ENCODE measurements around the gene RAB7A.
"Not testable (repeated sequence)": the region's sequence is repeated elsewhere in the genome, so short reads cannot be mapped to it uniquely, and the experiment has no call there.

RAB7A gene

GRCh38 chr3:128824132-128824850, 98.3 kb downstream of the RAB7A start:
- no peak for DNase-seq

GRCh38 chr3:128825117-128825725, 99.2 kb downstream of the RAB7A start:
- DNase-seq, result no peak

DNA sequence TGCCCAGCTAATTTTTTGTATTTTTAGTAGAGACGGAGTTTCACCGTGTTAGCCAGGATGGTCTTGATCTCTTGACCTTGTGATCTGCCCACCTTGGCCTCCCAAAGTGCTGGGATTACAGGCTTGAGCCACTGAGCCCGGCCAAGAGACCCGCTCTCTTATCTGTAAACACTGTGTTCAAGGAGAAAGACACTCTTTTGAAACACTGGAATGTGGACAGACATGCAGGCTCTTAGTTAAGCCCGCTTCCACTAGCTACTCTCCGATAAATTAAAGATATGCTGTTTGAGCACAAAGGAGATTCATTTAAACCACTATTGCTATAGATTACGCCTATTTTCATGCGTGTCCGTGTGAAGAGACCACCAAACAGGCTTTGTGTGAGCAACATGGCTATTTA, 103.1 kb downstream of the RAB7A start:
- not testable (repeated sequence) for DNase-seq

DNA sequence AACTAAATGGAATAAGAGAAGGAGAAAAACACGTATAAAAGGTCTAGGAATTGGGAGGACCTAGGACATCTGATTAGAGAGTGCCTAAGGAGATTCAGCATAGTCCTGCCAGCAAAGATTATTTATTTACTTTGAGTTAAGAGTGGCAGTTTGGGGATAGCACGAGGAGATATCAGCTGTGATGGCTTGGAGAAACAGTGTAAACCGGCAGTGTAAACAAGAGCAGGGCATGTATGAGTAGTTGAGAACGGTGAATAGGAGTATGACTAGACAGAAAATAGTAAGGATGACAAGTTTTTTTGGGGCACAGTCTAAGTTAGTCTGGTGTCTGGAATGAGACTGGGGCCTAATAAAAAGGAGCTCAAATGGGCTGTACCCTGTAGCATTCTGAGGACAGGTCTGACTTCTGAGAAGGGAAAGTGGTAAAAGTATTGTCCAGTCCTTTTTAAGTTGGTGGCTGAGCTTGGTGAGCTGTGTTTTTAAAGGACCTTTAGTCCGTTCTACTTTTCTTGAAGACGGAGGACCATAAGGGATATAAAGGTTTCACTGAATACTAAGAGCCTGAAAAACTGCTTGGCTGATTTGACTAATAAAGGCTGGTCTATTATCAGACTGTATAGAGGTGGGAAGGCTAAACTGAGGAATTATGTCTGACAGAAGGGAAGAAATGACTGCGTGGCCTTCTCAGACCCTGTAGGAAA, 104.1 kb downstream of the RAB7A start:
- DNase-seq, result not testable (repeated sequence)

- DNase-seq, result not testable (repeated sequence)
Measured at GRCh38 chr3:128830762-128831161, 104.8 kb downstream of the RAB7A start.

GRCh38 chr3:128832979-128833378, 107.0 kb downstream of the RAB7A start:
- DNase-seq, result not testable (repeated sequence)

- no peak for DNase-seq
Measured at GRCh38 chr3:128835096-128835495, 109.1 kb downstream of the RAB7A start.

DNA sequence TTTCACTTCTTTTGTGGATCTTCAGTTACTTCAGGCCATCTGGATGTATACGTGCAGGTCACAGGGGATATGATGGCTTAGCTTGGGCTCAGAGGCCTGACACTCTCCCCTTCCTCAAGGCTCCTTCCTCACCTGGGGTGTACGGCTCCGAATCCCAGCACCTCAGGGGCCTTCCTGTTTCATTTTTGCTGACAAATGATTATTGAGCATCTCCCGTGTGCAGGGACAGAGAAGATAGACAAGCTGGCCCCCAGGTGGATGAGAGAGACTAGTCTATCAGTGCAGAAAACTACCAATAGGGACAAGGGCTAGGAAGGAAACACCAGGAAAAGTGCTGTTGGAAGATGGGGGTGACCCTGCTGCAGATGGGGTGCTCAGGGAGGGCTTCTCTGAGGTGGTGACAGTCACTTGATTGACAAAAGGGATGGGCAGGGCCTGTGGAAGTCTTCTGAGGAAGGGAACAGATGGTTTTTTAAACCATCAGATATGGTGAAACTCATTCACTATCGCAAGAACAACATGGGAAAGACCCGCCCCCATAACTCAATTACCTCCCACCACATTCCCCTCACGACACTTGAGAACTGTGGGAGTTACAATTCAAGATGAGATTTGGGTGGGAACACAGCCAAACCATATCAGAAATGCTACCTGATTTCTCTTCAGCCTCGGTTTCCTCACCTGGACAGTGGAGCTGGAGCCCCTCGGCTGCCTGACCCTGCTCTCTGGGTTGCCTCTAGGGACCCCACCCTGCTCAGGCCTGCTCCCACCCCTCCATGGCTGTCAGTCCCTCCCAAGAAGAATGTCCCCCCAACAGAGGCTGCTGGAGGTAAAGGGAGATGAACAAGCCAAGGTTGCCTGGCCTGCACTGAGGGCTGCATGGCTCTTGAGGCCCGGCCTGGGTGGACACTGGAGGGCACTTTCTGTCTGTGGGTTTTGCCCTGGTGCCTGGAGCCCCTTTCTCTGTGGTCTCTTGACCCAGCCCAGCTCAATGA, 116.2 kb downstream of the RAB7A start:
- no peak for DNase-seq

DNA sequence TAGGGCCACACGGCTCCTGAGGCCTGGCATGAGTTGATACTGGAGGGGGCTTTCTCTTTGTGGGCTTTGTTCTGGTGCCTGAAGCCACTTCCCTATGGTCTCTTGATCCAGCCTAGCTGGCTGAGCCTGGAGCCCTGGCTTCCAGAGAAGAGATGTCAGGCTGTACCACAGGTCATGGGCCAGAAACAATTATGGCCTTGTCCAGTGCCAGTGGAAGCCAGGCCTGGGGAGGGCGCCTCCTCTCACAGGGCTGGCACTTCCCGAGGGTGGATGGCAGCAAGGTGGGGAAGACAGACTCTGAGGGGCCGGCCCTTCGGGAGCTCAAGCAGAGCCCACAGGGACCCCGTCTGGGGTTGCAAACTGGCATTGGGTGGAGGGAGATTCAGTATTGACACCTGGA, 118.5 kb downstream of the RAB7A start:
- no peak for DNase-seq

DNA sequence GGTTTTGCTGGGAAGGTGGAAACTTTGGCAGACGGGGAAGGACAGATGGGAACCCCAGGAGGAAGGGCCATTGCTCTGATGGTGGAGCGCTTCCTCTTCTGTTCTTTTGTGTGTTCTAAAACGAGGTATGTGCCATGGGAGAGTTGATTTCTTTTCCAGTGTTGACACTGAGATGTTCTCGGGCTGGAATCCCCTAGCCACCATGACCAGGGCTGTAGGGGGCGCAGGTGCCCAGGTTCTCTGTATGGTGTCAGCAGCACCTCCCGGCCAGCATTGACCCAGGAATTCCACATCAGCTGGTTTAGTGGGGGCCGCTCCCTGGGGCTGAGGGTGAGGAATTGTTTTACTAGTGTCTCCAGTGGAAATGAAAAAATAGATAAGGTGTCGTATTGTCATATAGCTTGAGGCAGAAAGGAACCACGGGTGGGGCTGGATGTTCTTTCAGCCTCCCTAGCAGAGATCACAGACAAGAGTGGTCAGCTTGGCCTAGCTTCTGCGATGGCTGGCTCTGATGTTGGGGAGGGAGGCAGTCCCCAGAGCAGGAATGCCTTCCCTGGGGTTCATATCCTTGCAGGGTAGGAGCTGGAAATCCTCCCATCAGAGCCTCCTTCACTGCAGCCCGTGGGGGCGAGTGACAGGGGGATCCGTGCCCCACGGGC, 119.3 kb downstream of the RAB7A start:
- no peak for DNase-seq

DNA sequence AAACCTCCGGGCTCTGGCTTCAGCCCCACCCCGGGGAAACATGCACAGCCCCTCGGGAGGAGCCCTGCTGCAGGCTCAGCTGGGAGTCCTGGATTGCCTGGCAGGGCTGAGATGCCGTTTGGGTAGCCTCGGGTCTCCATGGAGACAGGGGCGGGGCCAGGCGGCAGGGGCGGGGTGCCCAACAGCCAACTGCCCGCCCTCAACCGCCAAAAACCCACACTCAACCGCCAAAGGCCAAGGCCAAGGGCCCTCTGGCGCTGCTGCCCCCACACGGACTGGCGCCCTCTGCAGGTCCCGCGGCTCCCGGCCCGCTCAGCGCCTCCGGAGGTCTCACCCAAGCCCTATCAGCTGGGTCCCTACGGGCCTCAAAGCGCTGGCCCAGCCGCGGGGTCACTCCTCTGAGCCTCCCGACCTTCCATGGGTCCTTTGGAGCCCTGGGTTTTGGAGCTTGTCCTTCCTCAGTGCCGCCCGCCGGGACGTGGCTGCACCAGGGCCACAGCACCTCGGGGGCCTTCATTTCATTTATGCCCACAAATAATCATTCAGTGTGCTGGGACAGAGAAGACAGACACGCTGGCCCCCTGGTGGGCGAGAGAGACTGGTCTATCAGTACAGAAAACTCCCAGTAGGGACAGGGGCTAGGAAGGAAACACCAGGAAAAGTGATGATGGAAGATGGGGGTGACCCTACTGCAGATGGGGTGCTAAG, 119.9 kb downstream of the RAB7A start:
- peak; percentile 69 for DNase-seq

- DNase-seq, result no peak
Measured at GRCh38 chr3:128846486-128846891, 120.5 kb downstream of the RAB7A start.

DNA sequence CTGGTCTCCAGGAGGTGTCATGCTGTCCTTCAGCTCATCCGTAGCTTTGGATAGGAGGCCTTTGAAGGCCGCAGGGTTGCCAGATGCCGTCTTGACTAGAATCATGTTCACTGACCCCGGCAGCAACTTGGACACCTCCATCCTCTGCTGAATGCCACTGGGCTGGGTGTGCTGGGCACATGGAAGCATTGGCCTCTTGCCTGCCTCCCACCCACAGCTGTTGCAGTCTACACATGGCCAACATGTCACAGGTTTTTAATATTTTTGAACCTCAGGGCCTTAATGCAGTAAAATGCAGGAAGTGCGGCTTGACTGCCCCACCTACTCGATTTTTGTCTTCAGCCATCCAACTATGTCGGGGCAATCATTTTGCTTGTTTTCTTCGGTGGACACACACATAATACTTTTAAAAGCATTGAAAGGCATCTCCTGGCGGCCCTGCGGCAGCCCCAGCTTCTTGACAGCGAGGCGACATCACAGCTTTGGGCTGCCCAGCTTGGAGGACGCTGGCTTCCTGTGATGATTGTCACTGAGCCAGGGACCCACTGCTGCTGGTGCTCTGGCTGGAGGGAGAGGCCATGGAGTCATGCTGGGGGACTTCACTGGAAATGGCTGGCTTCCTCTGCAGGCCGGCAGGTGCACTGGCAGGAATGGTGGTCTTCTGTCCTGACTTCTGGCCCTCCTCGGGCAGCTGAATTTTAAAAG, 121.8 kb downstream of the RAB7A start:
- DNase-seq, result no peak

DNA sequence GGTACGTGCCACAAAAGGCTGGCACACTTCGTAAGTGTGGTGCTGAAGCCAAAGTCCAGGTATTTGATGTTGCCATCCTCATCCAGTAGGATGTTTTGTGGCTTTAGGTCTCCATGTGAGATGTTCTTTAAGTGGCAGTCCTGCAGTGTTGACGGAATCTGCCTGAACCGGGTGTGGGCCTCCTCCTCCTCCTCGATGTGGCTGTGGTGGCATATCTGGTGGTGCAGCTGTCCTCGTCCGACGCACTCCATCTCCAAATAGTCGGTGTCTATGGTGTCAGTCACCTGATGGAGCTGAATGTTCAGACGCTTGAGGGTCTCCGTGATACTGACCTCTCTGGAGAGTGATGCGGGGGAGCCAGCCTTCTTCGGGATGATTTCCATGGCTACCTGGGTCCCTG, 123.0 kb downstream of the RAB7A start:
- DNase-seq, result no peak

- DNase-seq, result no peak
Measured at GRCh38 chr3:128849911-128850455, 124.0 kb downstream of the RAB7A start.

DNA sequence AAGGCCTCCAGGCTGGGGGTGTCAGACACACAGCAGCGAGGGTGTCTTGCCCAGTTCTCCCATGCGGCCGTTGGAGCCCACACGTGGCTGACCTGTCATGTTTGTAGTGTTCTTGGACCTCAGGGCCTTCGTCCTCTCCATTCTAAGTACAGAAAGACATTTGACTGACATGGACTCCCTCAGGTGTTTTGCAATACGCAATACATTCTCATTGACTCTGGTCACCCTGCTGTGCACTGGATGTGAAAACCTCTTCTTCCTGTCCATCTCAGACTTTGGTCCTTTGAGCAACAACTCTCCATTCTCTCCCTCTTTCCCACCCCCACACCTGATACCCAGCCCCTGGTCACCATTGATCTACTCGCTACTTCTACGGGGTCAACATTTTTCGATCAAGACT, 124.6 kb downstream of the RAB7A start:
- DNase-seq, result no peak

DNA sequence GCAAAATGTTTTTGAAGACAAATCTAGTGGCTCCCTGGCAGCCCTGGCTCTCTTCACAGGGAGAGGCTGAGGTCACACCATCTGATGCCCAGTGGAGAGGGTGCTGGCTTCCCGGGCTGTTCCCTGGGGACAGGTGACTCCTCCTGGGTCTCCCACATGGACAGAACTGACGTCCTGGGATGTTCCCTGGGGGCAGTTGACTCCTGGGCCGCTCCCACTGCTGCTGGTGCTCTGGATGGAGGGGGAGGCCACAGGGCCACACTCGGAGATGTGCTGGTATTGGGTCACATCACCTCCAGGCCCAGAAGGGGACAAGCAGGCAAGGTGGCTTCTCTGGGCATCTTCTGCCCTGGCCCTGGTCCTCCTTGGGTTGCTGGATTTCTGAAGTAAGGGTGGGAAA, 125.6 kb downstream of the RAB7A start:
- no peak for DNase-seq

DNA sequence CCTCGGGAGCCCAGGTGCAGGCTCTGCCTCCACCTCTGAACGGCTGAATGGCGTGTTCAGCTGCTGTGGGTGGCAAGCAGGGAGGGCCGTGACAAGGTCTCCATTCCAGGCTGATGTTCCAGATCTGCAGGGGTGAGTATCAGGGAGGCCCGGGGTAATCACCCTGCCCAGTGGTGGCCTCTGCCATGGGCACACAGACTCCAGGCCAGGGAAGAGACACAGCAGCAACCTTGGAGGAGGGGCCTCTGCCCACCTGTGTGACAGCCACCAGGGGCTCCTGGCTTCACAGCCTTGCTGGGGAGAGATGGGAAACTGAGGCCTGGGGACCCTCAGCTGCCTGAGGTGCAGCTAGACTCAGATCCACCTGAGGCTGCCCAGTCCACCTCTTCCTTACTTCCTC, 127.8 kb downstream of the RAB7A start:
- no peak for DNase-seq

DNA sequence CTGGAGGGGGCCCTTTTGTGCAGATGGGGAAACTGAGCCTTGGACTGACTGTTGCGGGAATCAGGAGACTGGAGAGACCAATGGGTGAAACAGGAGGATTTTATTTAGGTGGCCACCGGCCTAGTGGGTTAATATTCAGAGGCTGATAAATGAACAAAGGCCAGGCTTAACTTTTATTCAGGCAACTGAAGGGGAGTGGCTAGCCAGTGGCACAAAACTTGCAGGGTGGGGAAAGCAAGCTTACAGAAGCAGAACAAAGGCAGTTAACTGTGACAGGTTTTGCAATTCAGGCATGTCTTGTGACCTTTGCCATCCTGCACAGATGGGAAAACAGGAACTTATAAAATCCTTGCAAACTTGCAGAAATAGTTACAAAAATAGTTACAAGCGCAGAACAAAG, 128.5 kb downstream of the RAB7A start:
- no peak for DNase-seq

DNA sequence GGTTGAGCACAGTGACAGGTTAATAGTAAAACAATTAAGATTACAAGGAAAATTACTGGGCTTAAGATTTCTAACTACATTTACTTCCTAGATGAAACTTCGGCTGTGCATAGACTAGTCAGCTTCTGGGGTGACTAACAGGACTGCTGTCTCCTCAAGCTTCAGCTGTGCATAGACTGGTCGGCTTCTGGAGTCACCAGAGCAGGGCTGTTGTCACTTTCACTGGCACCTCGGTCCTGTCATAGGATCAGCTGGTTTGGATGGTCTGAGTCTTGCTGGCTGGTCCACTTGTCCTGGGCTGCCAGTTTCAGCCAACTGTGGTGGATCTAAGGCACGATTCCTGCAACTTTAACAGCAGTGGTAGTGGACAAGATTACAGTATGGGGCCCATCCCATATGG, 129.6 kb downstream of the RAB7A start:
- no peak for DNase-seq

- DNase-seq, result no peak
Measured at GRCh38 chr3:128858167-128858566, 132.2 kb downstream of the RAB7A start.
